KBM-7 (cell line): ENCODE measurements around the gene LANCL3.
A peak's percentile ranks its signal among the peaks of the same experiment; 100 is the strongest.
"Not testable (repeated sequence)": the region's sequence is repeated elsewhere in the genome, so short reads cannot be mapped to it uniquely, and the experiment has no call there.

Experiments used
- DNase-seq: peaks from one replicate; pipeline ENCODE4 v3.0.0-alpha.2; 2015
- in situ Hi-C: fragments of 300-500 bp; cut with MboI; formaldehyde crosslinking; loops from 2 replicates; pipeline ENCODE4 v1.14.3; 2020; ENCODE audit warnings: low sequenced_read_pairs, low pct_unique_long_range_greater_than_20kb, mixed read lengths

The LANCL3 gene

DNA sequence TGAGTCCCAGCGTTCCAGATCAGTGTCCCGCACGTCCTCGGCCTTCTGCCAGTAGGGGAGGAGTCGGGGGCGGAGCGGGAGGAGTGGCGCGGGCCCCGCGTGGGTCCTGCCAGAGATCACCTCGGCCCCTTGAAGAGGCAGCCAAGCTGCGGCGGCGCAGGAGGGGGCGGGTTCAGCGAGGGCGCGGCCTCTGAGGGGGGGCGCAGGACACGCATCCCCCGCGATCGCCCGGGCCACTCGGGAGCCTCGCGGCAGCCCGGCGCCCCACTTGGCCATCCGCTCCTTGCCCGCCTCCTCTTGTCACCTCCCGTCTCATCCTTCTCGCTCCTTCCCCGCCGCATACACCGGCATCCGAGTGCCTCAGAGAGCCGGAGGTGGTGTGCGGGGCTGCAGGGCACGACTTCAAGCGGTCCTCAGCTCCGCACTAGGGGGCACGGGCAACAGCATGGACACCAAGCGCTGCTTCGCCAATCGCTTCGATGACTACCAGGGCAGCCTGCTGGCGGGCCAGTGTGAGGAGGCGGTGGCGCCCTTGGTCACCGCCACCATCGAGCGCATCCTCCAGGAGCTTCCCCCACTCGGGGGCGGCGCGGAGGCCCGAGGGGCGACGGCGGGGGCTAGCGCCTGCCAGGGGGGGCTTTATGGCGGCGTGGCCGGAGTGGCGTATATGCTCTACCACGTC, at the start of gene LANCL3:
LANCL3 (plus strand) TSS at position 236 of the 682 bp plus-strand sequence; CDS start at position 446, 210 bp downstream.
- in situ Hi-C loops: not testable (repeated sequence)
- peak; percentile 43 for DNase-seq

DNA sequence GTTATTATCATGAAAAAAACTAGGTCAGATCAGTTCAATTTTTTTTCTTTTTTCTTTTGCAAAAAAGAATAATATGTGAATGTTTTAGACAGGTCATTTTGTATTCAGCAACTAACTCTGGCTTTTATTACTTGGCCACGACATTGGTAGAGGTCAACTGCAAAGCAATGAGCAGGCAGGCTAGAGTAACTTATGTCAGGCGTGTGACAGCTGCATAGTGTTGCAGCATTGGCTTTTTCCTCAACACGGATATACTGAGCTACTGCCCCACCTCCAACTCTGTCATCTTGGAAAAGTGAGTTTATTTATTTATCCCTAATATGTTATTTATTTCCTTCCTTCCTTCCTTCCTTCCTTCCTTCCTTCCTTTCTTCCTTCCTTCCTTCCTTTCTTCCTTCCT, 47.8 kb upstream of the LANCL3 start:
- DNase-seq: not testable (repeated sequence)
- in situ Hi-C loops: loop anchor here (25.0 kb wide), 1 partner anchor 639 kb away; no protein-coding TSS in a partner anchor

DNA sequence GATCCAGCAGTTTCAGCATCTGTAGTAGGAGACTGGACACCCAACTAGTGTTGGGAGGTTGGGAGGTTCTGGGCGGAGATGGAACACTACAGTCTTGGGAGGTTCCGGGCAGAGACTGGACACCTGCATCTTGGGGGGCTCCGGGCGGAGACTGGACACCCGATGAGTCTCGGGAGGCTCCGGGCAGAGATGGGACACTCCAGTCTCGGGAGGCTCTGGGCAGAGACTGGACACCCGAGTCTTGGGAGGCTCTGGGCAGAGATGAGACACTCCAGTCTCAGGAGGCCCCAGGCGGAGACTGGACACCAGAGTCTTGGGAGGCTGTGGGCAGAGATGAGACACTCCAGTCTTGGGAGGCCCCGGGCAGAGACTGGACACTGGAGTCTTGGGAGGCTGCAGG, 29.5 kb upstream of the LANCL3 start:
- in situ Hi-C loops: no loop called here
- no peak for DNase-seq

DNA sequence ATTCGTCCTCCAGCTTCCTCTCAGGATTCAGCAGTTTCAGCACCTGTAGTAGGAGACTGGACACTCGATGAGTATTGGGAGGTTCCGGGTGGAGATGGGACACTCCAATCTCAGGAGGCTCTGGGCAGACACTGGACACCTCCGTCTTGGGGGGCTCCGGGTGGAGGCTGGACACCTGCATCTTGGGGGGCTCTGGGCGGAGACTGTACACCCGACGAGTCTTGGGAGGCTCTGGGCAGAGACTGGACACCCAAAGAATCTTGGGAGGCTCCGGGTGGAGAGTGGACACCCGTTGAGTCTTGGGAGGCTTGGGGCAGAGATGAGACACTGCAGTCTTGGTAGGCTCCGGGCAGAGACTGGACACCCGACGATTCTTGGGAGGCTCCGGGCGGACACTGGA, 28.7 kb upstream of the LANCL3 start:
- in situ Hi-C loops: no loop called here
- DNase-seq: no peak

DNA sequence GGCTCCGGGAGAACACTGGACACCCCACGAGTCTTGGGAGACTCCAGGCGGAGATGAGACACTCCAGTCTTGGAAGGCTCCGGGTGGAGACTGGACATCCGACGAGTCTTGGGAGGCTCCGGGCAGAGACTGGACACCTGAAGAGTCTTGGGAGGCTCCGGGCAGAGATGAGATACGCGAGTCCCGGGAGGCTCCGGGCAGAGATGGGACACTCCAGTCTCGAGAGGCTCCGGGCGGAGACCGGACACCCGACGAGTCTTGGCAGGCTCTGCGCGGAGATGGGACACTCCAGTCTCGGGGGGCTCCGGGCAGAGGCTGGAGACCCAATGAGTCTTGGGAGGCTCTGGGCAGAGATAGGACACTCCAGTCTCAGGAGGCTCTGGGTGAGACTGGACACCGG, 28.1 kb upstream of the LANCL3 start:
- in situ Hi-C loops: no loop called here
- DNase-seq: no peak

DNA sequence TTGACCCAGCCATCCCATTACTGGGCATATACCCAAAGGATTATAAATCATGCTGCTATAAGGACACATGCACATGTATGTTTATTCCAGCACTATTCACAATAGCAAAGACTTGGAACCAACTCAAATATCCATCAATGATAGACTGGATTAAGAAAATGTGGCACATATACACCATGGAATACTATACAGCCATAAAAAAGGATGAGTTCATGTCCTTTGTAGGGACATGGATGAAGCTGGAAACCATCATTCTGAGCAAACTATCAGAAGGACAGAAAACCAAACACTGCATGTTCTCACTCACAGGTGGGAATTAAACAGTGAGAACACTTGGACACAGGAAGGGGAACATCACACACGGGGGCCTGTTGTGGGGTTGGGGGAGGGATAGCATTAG, 26.9 kb upstream of the LANCL3 start:
- not testable (repeated sequence) for DNase-seq

DNA sequence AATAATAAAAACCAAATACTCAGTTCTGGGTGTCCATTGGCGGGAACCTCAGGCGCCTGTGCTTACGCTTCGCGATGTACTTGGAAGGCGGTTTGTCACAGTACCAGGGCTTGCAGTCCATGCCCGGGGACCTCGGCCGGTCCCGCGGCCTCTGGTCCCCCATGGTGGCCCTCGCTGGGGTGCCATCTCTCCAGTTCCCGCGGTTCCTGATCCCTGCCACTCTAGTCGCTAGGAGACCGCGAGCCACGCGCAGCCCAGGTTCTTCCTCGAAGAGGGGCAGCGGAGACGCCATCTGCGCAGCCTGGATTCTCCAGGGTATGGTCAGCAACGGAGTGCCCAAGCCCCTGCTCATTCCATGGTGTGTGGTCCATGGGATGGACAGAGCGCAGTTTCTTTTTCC, 26.4 kb upstream of the LANCL3 start:
- in situ Hi-C loops: no loop called here
- DNase-seq: no peak

More for the DNA sequence above, 26.9 kb upstream of the LANCL3 start:
- in situ Hi-C loops: not testable (repeated sequence)

DNA sequence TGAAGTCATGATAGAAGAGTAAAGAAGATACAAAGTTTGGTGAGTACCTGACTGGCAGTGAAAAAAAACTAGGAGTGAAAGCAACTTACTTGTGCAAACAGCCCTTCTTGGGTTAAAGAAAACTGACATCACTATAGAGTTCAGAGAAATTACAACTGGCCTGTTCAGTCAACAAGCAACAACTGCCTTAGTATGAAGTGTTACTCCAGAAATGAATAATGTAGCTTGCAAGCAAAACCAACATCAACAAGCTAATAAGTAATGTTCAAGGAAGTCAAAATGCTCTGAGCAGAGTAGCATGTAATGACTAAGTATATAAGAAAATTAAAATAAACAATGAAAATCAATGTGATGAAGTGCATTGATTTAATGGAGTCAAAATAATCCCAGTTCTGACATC, 21.8 kb upstream of the LANCL3 start:
- in situ Hi-C loops, DNase-seq: not testable (repeated sequence)

DNA sequence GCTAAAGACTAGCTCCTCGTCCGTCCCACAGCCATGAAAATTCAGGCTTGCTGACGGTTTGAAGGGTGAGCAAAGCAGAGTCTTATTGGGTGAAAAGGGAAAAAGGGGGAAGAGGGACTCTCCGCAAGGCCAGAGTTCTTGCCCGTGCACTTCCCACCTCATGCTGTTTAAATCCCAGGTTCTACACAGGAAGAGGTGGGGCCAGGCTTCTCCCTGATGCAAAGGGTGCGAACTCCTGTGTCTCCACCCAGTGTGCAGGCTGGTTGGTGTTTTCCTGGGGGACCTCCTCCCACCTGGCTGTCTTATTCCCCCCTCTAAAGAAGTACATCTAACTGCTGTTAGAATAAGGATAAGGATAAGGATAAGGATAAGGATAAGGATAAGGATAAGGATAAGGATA, 18.0 kb upstream of the LANCL3 start:
- in situ Hi-C loops: no loop called here
- DNase-seq: no peak

DNA sequence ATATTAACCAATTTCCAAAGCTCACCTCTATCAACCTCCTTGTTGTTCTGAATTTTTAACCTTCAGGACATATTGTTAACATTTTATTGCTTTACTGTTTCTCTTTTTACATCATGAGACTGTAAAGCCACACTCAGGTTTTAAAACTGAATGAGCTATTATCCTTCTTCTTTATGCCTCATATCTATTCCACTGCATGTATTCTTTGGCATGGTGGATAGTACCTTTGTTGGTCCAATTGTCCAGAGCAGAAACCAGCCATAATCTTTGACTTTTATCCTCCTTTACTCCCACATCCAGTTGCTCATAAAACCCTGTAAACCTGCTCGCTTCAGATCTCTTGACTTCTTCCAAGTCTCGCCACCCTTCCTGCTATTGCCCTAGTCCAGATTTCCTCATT, 6.2 kb upstream of the LANCL3 start:
- DNase-seq, in situ Hi-C loops: not testable (repeated sequence)

DNA sequence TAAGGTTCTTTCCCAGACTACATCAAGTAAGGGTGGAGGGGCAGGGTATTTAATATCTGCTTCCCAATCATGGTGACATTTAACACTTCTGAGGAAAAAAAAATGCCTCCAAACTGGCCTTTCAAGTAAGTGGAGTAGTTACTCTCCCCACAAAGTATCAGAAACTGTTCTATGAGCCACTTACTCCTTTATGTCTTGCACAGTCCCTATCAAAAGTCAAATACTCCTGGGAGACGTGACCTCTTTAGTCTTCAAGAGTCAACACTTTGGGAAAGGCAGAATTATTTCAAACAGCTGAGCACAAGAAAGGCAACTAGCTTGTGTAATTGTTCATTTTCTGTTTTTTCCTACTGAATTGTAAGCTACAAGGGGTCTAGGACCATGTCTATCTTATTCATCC, 1.1 kb upstream of the LANCL3 start:
- in situ Hi-C loops, DNase-seq: not testable (repeated sequence)

DNA sequence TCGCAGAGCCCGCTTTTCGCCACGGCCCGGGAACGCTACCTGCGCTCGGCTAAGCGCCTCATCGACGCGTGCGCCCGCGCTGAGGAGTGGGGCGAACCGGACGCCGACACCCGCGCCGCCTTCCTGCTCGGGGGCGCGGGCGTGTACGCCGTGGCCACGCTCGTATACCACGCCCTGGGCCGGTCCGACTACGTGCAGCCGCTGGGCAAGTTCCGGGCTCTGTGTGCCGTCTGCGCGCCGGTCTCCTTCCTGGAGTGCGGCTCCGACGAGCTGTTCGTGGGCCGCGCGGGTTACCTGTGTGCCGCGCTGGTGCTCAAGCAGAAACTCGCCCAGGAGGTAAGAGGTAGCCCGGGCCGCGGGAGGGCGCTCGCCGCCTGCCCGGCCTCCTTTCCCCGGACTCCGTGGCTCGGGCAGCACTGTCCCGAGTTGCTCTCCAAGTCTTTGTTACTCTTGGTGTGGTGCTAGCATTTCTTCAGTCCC, 687 bp downstream of the LANCL3 start:
- peak; percentile 86 for DNase-seq
- in situ Hi-C loops: not testable (repeated sequence)

DNA sequence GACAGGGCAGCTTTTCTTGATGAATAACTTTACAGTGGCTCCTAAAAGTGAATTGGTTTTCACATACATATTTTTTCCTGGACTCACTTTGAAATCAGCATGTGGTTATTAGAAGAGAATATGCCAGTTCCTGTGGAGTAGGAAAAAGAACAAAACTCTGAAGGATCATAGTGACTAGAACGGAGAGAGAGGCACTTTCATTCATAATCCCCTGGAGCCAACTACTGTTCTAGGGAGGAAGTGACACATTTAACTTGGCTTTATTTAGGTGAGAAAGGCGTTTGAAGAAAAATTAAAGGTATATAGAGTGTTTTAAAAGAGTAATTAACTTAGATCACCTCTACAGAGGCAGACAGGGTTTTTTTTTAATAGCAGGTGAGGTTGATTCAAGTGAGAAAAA, 1.7 kb downstream of the LANCL3 start:
- in situ Hi-C loops: not testable (repeated sequence)
- DNase-seq: peak; percentile 47

DNA sequence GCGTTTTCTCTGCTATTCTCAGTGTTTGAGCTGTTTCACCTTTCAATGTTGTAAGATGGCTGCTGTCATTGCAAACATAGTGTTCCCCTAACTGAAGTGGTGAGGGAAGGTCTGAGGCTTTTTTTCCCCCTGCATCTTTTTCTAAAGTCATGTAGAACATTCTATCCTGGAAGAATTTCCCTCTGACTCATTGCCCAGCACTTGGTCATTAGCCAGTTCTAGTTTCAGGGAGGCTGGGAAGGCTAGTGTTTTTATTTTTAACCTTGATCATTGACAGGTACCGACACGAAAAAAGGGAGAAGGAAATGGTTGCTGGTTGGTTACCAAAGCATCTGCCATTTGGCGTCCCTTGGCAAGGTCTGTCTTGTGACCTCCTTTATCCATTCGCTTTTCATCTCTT, 6.6 kb downstream of the LANCL3 start:
- no peak for DNase-seq
- in situ Hi-C loops: no loop called here

DNA sequence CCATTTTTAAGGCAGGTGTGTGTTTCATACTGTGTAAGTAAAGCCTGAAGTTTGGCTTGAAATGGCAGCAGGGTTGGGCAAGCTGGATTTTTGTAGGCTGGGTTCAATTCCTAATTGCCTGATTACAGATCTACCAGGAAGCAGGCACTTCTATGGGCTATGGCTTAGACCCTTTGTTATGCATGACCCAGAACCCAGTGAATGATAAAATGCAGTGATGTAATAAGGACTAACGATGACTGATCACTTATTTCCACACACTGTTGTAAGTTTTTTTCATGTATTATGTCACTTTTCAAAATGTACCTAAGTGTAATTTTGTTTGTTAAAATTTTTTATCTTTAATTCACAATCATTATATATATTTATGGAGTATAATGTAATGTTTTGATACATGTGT, 8.6 kb downstream of the LANCL3 start:
- in situ Hi-C loops: no loop called here
- DNase-seq: no peak

DNA sequence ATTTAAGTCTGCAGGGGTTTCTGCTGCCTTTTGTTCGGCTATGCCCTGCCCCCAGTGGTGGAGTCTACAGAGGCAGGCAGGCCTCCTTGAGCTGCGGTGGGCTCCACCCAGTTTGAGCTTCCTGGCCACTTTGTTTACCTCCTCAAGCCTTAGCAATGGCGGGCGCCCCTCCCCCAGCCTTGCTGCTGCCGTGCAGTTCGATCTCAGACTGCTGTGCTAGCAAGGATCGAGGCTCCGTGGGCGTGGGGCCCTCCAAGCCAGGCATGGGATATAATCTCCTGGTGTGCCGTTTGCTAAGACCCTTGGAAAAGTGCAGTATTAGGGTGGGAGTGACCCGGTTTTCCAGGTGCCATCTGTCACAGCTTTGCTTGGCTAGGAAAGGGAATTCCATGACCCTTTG, 15.9 kb downstream of the LANCL3 start:
- DNase-seq, in situ Hi-C loops: not testable (repeated sequence)

DNA sequence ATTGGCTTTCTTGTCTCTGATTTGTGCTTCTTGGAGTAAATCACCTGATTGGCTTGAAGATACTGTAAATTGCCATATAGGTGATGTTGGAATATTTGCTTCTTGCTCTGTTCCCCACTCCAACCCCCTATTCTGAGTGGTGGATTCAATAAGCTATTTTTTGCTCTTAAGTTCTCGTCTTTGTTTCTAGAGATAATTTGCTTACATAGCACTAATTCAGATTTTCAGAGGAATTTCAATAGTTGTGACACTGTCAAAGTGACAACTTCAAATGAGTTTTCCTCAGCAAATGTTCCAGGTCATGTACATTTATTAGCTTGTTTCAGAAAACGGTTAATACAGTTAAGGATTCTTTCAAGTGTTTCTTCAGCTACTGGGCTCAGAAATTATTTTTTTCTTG, 18.6 kb downstream of the LANCL3 start:
- no peak for DNase-seq
- in situ Hi-C loops: no loop called here

DNA sequence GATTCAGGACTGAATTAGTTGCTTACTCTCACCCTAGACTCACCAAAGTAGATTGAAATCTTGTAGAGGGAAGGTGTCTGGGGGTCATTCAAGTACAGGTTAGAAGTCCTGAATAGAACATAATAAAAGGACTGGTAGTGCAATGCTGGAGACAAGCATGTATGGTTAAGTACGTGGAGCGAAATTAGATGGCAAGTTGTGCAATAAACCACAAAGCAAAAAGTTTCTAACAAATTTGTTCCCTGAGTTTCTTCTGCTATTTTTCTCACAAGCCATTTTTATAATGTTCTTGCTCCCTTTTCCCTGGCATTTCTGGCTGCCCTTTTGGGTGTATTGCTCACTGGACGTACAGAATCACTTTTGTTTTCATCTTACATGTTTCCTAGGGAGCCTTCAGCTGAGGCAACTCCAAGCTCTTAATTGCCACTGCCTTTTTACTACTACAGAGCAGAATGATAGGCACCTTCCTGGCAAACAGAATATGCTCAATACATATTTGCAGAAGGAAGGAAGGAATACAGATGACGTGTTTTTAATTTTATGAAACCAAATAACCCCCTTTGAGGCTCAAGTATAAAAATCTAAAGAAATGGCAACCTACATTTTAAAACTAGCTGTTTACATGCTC, 23.4 kb downstream of the LANCL3 start:
- DNase-seq: peak; percentile 57
- in situ Hi-C loops: no loop called here

DNA sequence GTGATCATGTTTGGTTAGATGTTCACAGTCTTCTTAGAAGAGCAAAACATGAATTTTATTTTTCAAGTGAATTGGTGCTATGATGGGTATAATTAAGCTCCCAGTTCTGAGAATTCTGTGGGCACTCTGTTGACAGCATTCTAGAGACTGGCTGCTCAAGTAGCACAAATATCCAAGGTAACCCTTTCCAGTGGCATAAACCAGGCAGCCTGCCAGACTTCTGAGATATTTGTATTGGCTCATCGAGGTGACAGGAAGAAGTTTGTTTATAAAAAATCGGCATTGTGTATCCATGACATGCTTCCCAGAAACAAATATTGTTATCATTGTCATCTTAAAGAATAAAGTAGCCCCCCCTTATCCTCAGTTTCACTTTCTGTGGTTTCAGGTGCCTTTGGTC, 28.3 kb downstream of the LANCL3 start:
- no peak for DNase-seq
- in situ Hi-C loops: no loop called here

DNA sequence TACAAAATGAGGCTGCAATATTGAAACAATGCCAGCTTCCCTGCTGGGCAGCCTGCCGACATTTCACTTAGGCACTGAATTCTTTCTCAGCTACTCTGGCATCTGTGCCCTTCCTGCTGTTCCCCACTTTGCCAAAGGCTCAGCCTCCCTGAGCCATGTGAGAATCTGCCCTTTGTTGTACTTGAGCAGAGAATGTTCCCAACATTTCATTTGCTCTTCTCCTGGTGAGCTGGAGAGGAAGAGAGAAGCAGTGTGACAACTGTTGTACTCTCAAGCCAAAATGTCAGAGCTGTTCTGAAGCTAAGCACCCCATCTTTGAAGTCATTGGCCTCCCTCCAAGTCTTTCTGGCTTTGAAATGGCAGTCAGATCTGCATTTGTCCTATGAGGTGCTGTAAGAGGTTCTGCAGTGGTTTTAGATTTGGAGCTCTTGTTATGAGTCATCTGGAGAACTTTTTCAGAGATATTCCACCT, 32.5 kb downstream of the LANCL3 start:
- in situ Hi-C loops: no loop called here
- DNase-seq: no peak

DNA sequence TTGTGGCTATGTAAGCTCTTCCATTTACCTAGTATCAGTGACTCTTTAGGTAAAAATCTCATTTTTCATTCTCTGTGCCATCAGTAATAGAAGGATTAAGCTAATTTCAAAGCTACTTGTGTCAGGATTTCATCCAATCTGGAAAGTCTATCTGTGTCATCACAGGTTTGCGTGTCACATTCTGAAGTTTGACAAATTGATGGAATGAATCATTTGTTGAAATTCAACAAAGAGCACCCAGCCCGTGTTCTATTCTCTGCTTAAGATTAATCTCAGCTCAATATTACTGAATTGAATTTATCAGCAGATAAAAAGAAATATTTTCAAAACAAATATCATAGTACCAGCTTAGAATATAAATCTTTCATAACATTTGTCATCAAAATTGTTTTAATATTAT, 35.8 kb downstream of the LANCL3 start:
- in situ Hi-C loops: no loop called here

More for the DNA sequence above, 35.8 kb downstream of the LANCL3 start:
- DNase-seq: no peak
